SK-N-SH (cell line): ENCODE measurements around the gene DCHS2.

Source experiments
- CTCF ChIP-seq: fragments of 200-600 bp; sonication (generic); IDR thresholded peaks from 2 replicates; pipeline ENCODE4 v1.6.1; 2017; ENCODE audit warnings: antibody characterized with exemption, mild to moderate bottlenecking, moderate library complexity
- EZH2phosphoT487 ChIP-seq: fragments of 200-600 bp; sonication (generic); IDR thresholded peaks from 2 replicates; pipeline ENCODE4 v1.6.1; 2017; ENCODE audit warnings: low read depth, mixed run types, mild to moderate bottlenecking, antibody characterized with exemption, moderate library complexity, borderline replicate concordance
- JUND ChIP-seq: IDR thresholded peaks from 2 replicates; pipeline ENCODE4 v1.4.0; 2012
- PBX3 ChIP-seq: IDR thresholded peaks from 2 replicates; pipeline ENCODE4; 2012
- POLR2AphosphoS5 ChIP-seq: IDR thresholded peaks from 2 replicates; pipeline ENCODE4 v1.6.1; 2012; ENCODE audit warnings: low read depth, low read length
- SIN3A ChIP-seq: IDR thresholded peaks from 2 replicates; pipeline ENCODE4 v1.6.1; 2012; ENCODE audit warnings: low read depth, mild to moderate bottlenecking, low read length, moderate library complexity, borderline replicate concordance
- TEAD4 ChIP-seq: IDR thresholded peaks from 2 replicates; pipeline ENCODE4 v1.4.0; 2012; ENCODE audit warnings: mild to moderate bottlenecking, borderline replicate concordance; ENCODE audit not compliant: insufficient read depth
- TF ChIP-seq, protein P1 (sequence below): IDR thresholded peaks from 2 replicates; pipeline ENCODE4 v1.4.0; 2012; ENCODE audit warnings: low read depth
- TF ChIP-seq, protein P2 (sequence below): fragments of 150-350 bp; IDR thresholded peaks from 2 replicates; pipeline ENCODE4 v1.6.1; 2016; ENCODE audit warnings: mild to moderate bottlenecking, low read depth, low read length

DNA sequence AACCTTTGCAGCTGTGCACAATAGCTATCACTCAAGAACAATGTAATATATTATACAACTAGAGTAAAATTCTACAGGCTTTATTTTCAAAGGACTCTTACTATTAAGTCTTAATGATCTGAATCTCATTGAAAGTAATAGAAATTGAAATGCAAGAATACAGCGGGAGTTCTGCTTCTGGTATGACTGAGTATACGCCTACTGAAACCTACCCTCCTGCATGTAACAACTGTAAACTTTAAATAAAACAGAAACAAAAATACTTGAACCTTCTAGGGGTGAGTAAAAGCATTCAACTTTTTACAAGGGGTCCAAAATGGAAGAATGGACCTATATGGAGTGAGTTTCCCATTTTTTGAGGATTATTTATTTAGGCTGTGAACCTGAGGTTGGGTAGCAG, 13.5 kb downstream of the DCHS2 start:
- TF ChIP-seq CTCF (no peak), SIN3A (no peak), TEAD4 (no peak), PBX3 (no peak), POLR2AphosphoS5 (no peak), JUND (no peak), EZH2phosphoT487 (no peak)
- TF ChIP-seq, protein P1, sequence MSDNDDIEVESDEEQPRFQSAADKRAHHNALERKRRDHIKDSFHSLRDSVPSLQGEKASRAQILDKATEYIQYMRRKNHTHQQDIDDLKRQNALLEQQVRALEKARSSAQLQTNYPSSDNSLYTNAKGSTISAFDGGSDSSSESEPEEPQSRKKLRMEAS = no peak
- TF ChIP-seq, protein P2, sequence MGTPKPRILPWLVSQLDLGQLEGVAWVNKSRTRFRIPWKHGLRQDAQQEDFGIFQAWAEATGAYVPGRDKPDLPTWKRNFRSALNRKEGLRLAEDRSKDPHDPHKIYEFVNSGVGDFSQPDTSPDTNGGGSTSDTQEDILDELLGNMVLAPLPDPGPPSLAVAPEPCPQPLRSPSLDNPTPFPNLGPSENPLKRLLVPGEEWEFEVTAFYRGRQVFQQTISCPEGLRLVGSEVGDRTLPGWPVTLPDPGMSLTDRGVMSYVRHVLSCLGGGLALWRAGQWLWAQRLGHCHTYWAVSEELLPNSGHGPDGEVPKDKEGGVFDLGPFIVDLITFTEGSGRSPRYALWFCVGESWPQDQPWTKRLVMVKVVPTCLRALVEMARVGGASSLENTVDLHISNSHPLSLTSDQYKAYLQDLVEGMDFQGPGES = no peak
